HG03571 (cell line): Measurements from ENCODE around the gene RNF111.
"Not testable (repeated sequence)": the region's sequence is repeated elsewhere in the genome, so short reads cannot be mapped to it uniquely, and the experiment has no call there.

Experiments used
- ATAC-seq: cut with Tn5 transposase; IDR thresholded peaks from one replicate; pipeline ENCODE4 v1.9.1; 2021; ENCODE audit not compliant: unreplicated experiment

The RNF111 gene

DNA sequence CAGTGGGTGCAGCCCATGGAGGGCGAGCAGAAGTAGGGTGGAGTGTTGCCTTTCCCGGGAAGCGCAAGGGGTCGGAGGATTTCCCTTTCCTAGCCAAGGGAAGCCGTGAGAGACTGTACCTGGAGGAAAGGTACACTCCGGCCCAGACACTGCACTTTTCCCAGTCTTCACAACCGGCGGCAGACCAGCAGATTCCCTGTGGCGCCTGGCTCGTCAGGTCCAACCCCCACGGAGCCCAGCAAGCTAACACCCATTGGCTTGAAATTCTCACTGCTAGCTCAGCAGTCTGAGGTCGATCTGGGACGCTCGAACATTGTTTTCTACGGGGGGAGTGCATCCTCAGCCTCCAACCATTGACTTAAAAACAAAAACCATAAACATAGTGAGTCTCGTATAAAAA lies 144.0 kb downstream of the RNF111 start:
- no peak for ATAC-seq

DNA sequence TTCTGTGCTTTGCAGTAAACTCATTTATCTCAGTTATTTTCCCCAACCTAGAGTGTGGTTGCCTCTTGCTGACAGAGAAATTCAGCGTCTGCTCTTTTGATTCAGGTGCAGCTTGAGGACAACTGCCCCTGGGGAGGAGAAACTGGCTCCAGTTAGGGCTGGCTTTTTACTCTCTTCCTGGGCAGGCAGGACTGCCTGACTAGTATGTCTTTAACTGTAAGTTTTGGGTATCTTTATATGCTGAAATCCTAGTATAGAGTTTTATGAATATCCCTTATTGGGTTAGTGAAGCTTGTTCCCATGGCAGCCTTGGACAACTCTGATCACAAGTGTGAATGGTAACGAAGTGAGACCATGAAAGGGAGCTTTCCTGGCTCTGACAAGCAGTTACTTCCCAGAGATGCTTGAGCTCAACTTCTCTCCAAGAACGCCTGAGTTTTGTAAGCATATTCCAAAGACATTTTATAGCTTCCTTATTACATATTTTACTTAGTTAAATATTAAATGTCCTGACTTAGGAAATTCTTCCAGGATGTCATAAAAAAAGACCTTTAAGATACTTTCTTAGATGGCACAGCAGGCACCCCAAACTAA lies 144.6 kb downstream of the RNF111 start:
- ATAC-seq: no peak

DNA sequence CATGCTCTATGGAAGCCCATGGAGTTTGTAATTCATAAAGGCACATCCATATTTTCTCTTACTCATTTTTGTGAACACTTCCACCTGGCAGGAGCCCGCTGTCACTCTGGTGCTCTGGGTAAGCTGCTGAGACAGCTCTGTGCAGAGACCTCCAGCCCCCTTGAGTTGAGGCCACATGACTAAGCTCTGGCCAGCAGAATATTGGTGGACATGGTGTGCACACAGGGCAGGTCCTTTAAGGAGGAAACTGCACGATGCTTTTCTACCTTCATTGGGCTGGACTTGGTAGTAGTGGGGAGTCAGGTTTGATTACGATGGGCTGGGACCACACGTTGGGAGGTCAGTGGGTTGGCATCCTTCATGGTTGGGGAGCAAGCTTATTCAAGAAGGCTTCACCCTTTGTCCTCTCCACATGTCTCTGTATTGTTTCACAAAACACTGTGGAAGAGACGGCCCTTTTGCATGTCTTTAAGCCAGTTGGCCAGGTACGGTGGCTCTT lies 146.5 kb downstream of the RNF111 start:
- ATAC-seq: no peak

- ATAC-seq: no peak
These were observed 150.1 kb downstream of the RNF111 start for GRCh38 chr15:59137566-59137965.

- no peak for ATAC-seq
These were observed 150.8 kb downstream of the RNF111 start for GRCh38 chr15:59138243-59138642.

- no peak for ATAC-seq
These were observed 153.2 kb downstream of the RNF111 start for GRCh38 chr15:59140422-59141226.

DNA sequence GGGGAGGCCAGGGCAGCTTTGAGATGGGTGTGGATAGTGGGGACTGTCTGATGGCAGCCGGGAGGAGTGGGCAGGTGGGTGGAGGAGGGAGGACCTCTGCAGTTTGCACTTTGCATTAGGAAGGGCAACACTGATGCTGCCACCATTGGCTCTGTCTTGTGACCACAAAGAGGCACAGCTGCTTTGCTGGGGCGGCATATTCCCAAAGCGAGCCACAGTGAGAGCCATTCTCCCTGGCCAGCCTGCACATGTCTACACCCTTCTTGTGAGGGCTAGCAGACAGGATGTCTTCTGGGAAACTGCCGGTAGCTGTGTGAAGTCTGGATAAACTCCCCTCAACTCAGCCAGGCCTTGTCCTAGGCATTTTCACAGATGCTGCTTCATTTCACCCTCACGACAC lies 155.8 kb downstream of the RNF111 start:
- no peak for ATAC-seq

GRCh38 chr15:59144594-59144993 lies 157.1 kb downstream of the RNF111 start:
- not testable (repeated sequence) for ATAC-seq
